CD4-positive, alpha-beta T cell treated with Interleukin-15 for 1 hour (primary cell): ENCODE data around the gene PCDHGC4.

Experiments used
- DNase-seq: peaks from one replicate; pipeline ENCODE4 v3.0.0-alpha.2; 2020

The PCDHGC4 gene

GRCh38 chr5:141532726-141533125 lies 47.9 kb downstream of the PCDHGC4 start:
- no peak for DNase-seq

GRCh38 chr5:141533897-141534296 lies 49.1 kb downstream of the PCDHGC4 start:
- DNase-seq, result no peak

- DNase-seq, result no peak
Observed at GRCh38 chr5:141534492-141535213, 49.8 kb downstream of the PCDHGC4 start.
